22Rv1 (cell line): ENCODE measurements around the gene RTCA.

Source experiments
- ZFX ChIP-seq: fragments of 450-650 bp; IDR thresholded peaks from 2 replicates; pipeline ENCODE4 v1.6.1; 2017; ENCODE audit warnings: antibody characterized with exemption, borderline replicate concordance
- TF ChIP-seq, protein P1 (sequence below): fragments of 450-650 bp; IDR thresholded peaks from 2 replicates; pipeline ENCODE4 v1.5.1; 2017; ENCODE audit warnings: mild to moderate bottlenecking

DNA sequence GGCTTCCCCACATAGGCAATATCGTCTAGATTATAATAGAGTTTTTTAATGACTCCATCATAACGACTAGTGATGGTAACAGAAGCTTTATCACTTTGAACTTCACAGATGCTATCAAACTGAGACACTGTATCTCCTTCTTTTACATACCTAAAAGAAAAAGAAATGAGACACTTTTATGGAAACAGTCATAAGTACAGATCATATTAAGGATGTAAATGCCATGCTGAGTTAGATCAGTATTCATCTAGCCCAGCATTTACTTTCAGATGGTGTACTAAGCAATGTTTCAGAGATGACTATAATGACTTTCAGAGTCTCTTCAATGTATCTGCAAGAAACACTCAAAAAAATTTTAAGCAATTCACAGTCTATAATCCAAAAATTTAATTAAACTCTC is 35.3 kb upstream of the RTCA start:
- TF ChIP-seq, protein P1, sequence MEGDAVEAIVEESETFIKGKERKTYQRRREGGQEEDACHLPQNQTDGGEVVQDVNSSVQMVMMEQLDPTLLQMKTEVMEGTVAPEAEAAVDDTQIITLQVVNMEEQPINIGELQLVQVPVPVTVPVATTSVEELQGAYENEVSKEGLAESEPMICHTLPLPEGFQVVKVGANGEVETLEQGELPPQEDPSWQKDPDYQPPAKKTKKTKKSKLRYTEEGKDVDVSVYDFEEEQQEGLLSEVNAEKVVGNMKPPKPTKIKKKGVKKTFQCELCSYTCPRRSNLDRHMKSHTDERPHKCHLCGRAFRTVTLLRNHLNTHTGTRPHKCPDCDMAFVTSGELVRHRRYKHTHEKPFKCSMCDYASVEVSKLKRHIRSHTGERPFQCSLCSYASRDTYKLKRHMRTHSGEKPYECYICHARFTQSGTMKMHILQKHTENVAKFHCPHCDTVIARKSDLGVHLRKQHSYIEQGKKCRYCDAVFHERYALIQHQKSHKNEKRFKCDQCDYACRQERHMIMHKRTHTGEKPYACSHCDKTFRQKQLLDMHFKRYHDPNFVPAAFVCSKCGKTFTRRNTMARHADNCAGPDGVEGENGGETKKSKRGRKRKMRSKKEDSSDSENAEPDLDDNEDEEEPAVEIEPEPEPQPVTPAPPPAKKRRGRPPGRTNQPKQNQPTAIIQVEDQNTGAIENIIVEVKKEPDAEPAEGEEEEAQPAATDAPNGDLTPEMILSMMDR, result no peak
- TF ChIP-seq ZFX, result no peak
